Activated CD8-positive, alpha-beta memory T cell treated with anti-CD3 and anti-CD28 coated beads for 36 hours (primary cell): ENCODE results near the gene ZNF730. TPM values are rescaled to one million over a fixed set of nuclear protein-coding genes. Genes with fewer than 3 reads are reported as not detected.
"Not testable (repeated sequence)": the region's sequence is repeated elsewhere in the genome, so short reads cannot be mapped to it uniquely, and the experiment has no call there.

Experiments
- CTCF ChIA-PET: fragments of 350-600 bp; sonication (Branson Sonifier 250); formaldehyde crosslinking; loops from one replicate; lab custom pipeline; 2021; ENCODE audit warnings: antibody characterized with exemption; lab: Charles Lee
- POLR2A ChIA-PET: fragments of 350-600 bp; sonication (Branson Sonifier 250); formaldehyde crosslinking; loops from one replicate; lab custom pipeline; 2021; ENCODE audit warnings: antibody characterized with exemption; lab: Charles Lee
- total RNA-seq, 2 experiments: library from RNA; stranded (reverse); gene quantifications; one replicate each; pipeline ENCODE4 v1.2.3, GENCODE V29; 2021

The ZNF730 gene
- under 1 TPM; 0.59 to 0.73 TPM for total RNA-seq

DNA sequence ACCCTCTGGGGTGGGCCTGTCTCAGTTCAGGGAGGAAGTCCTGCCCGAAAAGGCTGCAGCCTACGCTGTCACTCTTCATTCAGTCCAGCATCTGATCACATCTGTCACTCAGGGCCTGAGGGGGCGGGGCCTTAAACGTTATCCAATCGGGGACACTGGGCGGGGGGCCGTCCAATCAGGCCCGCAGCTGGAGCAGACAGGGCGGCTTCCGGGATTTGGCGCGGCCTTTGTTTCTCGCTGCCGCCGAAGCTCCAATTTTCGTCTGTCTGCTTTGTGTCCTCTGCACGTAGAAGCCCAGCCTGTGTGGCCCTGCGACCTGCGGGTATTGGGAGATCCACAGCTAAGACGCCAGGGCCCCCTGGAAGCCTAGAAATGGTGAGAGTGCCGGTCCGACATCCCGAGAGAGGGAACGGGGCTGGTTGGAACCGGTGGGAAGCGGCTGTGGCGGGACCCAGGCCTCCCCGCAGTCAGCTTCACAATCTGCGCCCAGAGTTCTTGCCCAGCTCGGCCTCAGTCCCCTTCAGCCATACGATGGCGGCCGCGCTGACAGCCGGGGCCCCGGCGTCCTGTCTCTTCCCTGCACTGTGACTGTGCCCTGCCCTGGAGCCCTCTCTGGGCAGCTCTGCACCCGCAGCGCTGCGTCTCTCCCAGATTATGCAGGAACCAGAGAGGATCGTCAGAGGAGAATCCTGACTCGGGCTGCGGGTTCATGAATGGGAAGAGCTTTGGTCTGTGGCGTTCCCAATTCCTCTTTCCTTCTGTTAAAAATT lies at the start of gene ZNF730:
TSS of gene ZNF730 (plus strand) at position 224 of the 770 bp plus-strand sequence. CDS start at position 373, 149 bp downstream.
- CTCF ChIA-PET: interaction anchor here (0.6 kb wide), 1 partner anchor 153 kb away, joined by 4 read pairs; no protein-coding TSS in a partner anchor
- POLR2A ChIA-PET: no interaction called here

DNA sequence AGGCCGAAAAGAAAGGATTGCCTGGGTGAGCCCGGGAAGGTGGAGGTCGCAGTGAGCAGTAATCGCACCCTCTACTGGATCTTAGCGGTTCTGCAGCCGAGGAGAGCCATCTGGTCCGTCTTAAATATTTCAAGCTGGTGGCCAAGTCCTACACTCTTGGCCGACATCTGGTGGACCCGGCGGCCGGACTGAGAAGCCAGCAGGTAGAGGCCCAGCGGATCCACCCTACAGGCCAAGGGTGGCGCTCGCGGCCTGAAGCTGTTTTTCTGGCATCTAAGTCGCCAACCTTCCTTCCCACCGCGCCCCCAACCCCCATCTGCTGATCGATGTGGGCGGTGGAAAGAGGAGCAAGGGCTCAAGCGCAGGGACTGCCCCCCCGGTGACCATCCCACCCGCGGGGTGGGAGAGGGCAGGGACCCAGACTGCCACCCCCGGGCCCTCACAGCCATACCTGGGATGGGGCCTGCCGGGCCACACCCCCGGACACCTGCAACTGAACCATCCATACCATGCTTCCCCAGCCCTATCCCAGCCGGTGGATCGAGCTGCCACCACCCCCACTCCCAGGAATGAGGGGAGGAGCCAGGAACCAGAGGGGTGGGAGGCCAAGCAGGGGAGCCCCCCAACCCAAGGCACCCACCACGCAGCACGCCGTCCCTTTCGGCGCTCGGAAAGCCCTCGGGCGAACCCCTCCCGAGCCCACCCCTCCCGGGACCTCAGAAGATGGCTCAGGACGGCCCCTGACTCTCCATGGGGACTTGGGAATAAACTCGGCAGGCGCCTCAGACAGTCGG lies 46.3 kb upstream of the ZNF730 start:
- ChIA-PET POLR2A (interaction anchor here (0.6 kb wide), 1 partner anchor 703 kb away, joined by 4 read pairs; no protein-coding TSS in a partner anchor), CTCF (no interaction called here)

DNA sequence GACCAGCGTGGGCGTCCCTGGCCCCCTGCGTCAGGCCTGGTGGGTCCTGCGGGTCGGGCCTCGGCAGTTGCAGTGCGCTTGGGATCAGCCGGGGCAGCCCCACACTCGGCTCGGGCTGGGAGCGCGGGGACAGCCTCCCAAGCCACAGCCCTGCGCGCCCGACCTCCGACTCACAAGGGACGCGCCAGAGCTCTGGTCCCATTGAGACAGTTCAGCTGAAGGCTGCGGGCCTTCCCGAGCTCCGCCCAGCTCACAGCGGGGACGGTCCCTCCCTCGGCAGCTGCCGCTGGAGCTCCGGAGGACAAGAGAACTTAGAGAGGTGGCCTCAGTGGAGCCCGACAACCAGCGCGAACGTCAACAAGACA lies 45.7 kb upstream of the ZNF730 start:
- POLR2A ChIA-PET: no interaction called here
- CTCF ChIA-PET: no interaction called here

DNA sequence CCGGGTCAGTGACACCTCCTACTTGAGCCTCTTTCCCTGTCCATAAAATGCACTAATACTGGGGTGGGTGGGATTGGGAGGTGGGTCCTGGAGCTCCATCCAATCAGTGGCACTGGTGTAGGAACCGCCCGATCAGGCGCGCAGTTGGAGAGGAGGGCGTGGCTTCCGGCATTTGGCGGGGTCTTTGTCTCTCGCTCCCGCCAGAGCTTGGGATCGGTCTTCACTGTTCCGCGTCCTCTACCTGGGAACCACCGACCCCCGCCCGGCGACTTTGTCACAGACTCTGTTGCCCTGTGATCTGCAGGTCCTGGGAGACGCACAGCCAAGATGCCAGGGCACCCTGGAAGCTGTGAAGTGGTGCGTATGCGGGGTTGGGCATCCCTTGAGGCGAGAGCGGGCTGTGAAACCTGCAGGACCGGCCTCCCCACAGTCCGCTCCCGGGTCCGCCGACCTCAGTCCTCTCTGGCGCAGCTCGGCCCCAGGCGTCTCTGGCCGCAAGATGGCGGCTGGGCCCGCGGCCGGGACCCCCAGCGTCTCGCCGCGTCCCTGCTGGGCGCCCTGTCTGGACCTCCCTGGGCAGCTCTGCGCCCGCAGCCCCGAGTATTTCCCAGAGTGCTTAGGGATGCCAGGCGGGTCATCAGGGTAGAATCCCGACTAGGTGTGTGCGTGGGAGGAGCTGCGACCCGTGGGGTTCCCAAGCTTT lies 41.6 kb upstream of the ZNF730 start:
- ChIA-PET POLR2A (no interaction called here), CTCF (no interaction called here)

DNA sequence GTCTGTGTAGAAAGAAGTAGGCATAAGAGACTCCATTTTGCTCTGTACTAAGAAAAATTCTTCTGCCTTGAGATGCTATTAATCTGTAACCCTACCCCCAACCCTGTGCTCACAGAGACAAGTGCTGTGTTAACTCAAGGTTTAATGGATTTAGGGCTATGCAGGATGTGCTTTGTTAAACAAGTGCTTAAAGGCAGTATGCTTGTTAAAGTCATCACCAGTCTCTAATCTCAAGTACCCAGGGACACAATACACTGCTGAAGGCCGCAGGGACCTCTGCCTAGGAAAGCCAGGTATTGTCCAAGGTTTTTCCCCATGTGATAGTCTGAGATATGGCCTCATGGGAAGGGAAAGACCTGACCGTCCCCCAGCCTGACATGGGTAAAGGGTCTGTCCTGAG lies 39.0 kb upstream of the ZNF730 start:
- CTCF ChIA-PET: not testable (repeated sequence)

DNA sequence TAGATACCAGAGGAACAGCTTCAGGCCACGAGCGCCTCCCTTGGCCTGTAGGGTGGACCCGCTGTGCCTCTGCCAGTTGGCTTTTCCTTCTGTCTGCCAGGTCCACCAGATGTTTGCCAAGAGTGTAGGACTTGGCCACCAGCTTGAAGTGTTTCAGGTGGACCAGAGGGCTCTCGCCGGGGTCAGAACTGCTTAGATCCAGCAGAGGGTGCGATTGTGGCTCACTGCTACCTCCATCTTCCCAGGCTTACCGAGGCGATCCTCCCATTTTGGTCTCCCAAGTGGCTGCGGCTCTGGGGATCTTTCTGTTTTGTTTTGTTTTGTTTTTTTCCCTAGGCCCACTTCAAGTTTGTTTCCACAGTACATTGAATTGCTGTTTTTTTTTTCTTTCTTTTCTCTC lies 23.0 kb upstream of the ZNF730 start:
- CTCF ChIA-PET: no interaction called here
- POLR2A ChIA-PET: no interaction called here

More for the DNA sequence above, 39.0 kb upstream of the ZNF730 start:
- POLR2A ChIA-PET: not testable (repeated sequence)

DNA sequence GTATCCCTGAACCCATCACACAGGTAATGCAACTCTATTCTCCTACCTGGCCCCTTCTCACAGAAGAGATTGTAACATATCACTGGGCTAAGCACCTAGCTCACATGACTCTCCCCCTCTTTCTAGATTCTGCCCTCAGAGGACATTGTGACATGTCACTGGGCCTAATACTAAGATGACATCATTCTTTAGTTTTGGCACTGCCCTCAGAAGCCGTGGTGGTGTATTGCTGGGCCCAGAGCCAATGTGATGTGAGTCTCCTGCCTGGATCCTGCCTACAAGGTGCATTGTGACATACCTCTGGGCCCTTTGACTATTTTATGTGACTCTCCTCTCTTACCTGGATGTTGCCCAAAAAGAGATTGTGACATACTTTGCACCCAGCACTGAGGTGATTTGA lies 21.4 kb upstream of the ZNF730 start:
- CTCF ChIA-PET: no interaction called here
- POLR2A ChIA-PET: no interaction called here

DNA sequence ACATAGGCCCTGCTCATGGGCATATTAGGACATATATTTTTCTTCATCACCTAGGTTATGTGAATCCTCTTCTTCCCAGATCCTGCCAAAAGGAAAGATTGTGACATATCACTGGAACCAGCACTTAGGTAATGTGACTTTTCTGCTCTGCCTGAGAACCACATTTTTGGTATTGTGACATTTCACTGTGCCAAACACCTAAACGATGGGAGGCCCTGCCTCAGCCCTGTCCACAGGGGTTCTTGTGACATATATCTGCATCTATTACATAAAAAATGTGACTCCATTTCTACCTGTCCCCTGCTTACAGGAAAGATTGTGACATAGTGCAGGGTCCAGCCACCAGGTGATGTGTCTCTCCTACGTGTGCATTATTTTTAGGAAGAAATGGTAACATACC lies 18.5 kb upstream of the ZNF730 start:
- CTCF ChIA-PET: no interaction called here
- POLR2A ChIA-PET: no interaction called here

DNA sequence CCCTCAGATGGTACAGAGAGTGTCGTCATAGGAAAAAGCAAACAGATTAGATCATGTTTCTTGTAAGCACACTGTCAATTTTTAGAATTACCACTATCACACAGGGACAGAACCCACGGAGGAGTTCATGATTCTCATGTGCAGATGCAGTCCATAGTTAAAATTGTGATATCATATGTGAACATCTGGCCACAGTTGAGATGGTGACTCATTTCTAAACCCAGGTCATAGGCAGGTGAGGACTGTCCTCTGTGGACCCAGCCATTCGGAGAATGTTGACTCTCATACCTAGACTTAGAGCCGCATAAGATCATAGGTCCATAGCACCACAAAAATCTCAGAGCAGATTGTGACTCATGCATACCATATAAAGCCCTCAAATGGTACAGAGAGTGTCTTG lies 17.8 kb upstream of the ZNF730 start:
- CTCF ChIA-PET: no interaction called here
- POLR2A ChIA-PET: no interaction called here

DNA sequence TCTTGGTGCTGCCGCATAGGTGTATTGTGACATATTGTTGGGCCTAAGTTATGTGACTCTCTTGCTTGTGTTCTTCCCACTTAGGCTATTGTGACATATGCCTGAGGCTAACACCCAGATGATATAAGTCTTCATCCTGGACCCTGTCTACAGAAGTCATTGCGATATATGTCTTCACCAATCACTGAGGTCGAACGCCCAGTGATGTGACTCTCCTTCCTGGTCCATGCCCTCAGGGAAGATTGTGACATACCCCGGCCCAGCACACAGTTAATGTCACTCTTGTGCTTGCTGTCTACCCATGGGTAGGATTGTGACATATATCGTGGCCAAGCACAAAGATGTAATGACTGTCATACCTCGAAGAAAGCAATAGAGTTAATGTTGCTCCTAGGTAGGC lies 16.9 kb upstream of the ZNF730 start:
- CTCF ChIA-PET: no interaction called here
- POLR2A ChIA-PET: no interaction called here

DNA sequence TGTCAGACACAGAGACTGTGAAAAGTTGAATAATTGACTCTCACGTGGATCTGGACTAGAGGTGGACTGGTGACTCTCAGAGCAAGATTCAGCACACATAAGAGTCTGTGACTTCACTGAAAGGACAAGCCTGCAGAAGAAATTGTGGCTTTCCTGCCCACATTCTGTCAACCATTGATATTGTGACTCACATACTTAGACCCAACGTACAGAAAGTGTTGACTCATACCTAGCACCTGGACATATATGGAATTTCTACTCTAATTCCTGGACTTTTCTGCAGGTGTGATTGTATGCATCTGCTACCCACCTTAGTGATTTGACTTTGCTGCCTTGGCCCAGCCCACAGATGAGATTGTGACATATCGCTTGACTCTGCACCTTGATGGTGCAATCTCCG lies 15.6 kb upstream of the ZNF730 start:
- ChIA-PET CTCF (no interaction called here), POLR2A (no interaction called here)

DNA sequence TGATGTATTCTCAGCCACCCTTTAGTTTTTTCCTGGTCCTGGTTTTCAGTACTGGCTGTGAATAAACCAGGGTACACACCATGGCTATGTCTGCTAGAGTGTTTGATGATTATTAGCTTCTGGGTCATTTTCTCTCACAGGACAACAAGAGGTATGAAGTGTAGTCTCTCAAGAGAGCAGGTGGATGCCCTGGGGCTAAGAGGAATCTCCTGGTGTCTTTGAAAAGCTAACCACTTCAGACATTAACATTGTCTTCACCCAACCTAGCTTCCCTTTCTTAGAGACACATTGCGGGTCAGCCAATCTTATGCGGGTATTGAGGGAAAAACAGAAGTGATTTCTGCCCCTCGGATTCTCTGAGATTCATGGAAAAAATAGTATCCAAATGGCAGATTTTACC lies 1.6 kb downstream of the ZNF730 start:
- ChIA-PET POLR2A (no interaction called here), CTCF (no interaction called here)

DNA sequence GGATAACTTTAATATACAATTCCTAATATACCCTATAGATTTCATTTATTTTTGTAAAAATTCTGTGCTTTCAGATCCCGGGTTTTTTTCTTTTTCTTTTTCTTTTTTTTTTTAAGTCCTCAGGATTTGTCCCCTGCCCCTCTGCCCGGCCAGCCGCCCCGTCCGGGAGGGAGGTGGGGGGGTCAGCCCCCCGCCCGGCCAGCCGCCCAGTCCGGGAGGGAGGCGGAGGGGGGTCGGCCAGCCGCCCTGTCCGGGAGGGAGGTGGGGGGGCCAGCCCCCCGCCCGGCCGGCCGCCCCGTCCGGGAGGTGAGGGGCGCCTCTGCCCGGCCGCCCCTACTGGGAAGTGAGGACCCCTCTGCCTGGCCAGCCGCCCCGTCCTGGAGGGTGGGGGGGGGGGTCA lies 17.4 kb downstream of the ZNF730 start:
- POLR2A ChIA-PET, CTCF ChIA-PET: not testable (repeated sequence)

DNA sequence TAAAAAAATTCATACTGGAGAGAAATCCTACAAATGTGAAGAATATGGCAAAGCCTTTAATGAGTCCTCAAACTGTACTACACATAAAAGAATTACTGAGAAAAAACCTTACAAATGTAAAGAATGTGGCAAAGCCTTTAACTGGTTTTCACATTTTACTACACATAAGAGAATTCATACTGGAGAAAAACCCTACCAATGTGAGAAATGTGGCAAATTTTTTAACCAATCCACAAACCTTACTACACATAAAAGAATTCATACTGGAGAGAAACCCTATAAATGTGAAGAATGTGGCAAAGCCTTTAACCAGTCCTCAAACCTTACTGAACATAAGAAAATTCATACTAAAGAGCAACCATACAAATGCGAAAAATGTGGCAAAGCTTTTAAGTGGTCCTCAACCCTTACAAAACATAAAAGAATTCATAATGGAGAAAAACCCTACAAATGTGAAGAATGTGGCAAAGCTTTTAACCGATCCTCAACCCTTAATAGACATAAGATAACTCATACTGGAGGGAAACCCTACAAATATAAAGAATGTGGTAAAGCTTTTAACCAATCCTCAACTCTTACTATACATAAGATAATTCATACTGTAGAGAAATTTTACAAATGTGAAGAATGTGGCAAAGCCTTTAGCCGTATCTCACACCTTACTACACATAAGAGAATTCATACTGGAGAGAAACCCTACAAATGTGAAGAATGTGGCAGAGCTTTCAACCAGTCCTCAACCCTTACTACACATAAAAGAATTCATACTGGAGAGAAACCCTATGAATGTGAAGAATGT lies 29.0 kb downstream of the ZNF730 start:
- CTCF ChIA-PET: no interaction called here

DNA sequence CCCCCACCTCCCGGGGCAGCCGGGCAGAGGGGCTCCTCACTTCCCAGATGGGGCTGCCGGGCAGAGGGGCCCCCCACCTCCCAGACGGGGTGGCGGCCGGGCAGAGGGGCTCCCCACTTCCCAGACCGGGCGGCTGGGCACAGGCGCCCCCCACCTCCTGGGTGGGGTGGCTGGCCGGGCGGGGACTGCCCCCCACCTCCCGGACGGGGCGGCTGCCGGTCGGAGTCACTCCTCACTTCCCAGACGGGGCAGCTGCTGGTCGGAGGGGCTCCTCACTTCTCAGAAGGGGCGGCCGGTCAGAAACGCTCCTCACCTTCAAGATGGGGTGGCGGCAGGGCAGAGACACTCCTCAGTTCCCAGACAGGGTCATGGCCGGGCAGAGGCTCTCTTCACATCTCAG lies 43.9 kb downstream of the ZNF730 start:
- ChIA-PET CTCF (no interaction called here), POLR2A (no interaction called here)

More for the DNA sequence above, 29.0 kb downstream of the ZNF730 start:
- POLR2A ChIA-PET: no interaction called here

DNA sequence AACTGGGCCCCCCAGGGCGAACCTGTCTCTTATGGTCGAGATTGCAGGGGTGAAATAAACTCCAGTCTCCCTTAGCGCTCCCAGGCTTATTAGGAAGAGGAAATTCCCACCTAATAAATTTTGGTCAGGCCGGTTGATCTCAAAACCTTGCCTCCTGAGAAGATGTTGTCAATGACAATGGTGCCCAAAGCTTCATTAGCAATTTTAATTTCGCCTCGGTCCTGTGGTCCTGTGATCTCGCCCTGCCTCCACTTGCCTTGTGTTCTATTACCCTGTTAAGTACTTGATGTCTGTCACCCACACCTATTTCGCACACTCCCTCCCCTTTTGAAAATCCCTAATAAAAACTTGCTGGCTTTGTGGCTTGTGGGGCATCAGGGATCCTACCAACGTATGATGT lies 51.5 kb downstream of the ZNF730 start:
- CTCF ChIA-PET, POLR2A ChIA-PET: not testable (repeated sequence)

DNA sequence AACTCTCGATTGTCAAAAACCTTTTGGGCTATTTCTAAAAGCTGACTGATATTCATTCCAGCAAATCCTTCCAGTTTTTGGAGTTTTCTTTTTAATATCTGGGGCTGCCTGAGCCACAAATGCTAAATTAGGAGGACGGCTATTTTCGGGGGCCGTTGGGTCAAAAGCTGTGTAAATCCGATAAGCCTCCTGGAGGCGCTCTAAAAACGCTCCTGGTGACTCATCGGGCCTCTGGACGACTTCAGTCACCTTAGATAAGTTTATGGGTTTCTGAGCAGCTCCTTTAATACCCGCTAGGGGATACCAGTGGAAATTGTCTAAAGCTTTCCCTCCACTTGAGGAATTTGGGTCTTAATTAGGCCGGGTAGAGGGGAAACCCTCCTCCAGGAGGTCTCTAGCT lies 66.4 kb downstream of the ZNF730 start:
- CTCF ChIA-PET: no interaction called here
- POLR2A ChIA-PET: no interaction called here

DNA sequence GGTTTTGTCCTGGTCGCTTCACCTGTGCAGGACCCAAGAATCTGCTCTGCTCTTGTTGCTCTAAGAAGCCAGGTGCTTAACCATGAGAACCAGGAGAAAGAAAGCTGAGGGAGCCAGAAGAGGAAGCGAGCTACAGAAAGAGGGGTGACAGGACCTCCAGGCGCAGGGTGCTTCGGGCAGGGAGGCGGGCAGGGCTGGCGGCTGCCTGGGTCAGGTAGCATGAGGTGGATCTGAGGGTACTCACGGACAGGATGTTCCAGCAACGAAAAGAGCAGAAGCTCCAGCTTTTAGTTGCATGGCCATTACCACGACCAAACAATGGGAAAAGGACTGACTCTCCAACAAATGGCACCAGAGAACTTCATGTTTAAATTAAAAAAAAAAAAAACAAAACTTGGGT lies 73.5 kb downstream of the ZNF730 start:
- POLR2A ChIA-PET: no interaction called here
- CTCF ChIA-PET: no interaction called here
